Mesothelial cell of epicardium (in vitro differentiated cells): Measurements from ENCODE around the gene CTSW. TPM values are rescaled to one million over a fixed set of nuclear protein-coding genes. Genes with fewer than 3 reads are reported as not detected.
"Not testable (repeated sequence)": the region's sequence is repeated elsewhere in the genome, so short reads cannot be mapped to it uniquely, and the experiment has no call there.

Experiments
- DNase-seq, 2 experiments: peaks; one replicate each; pipeline ENCODE4 v3.0.0; 2021; ENCODE audit warnings: low spot score in 2 of 2; ENCODE audit not compliant: unreplicated experiment in 2 of 2
- H3K27ac Mint-ChIP-seq: 2 replicates; pipeline ENCODE4 v1.8.0; 2021; ENCODE audit warnings: mixed read lengths
- H3K27me3 Mint-ChIP-seq: 2 replicates; pipeline ENCODE4 v1.8.0; 2021; ENCODE audit warnings: low read depth, mixed read lengths
- H3K36me3 Mint-ChIP-seq: 2 replicates; pipeline ENCODE4 v1.8.0; 2021; ENCODE audit warnings: mixed read lengths
- H3K4me1 Mint-ChIP-seq: 2 replicates; pipeline ENCODE4 v1.8.0; 2021; ENCODE audit warnings: mixed read lengths
- H3K4me3 Mint-ChIP-seq: 2 replicates; pipeline ENCODE4 v1.8.0; 2021; ENCODE audit warnings: mild to moderate bottlenecking, moderate library complexity, mixed read lengths
- H3K9me3 Mint-ChIP-seq: 2 replicates; pipeline ENCODE4 v1.8.0; 2021; ENCODE audit warnings: mixed read lengths
- CTCF ChIP-seq: fragments of 200-600 bp; sonication (generic); IDR thresholded peaks from one replicate; pipeline ENCODE4 v1.5.0; 2021; ENCODE audit warnings: antibody characterized with exemption; ENCODE audit not compliant: unreplicated experiment
- total RNA-seq: library from RNA; stranded (reverse); gene quantifications from 3 replicates; pipeline ENCODE4 v1.2.1, GENCODE V29; 2021

The CTSW gene
- total RNA-seq, 1 donor from 2014 or later = not detected

DNA sequence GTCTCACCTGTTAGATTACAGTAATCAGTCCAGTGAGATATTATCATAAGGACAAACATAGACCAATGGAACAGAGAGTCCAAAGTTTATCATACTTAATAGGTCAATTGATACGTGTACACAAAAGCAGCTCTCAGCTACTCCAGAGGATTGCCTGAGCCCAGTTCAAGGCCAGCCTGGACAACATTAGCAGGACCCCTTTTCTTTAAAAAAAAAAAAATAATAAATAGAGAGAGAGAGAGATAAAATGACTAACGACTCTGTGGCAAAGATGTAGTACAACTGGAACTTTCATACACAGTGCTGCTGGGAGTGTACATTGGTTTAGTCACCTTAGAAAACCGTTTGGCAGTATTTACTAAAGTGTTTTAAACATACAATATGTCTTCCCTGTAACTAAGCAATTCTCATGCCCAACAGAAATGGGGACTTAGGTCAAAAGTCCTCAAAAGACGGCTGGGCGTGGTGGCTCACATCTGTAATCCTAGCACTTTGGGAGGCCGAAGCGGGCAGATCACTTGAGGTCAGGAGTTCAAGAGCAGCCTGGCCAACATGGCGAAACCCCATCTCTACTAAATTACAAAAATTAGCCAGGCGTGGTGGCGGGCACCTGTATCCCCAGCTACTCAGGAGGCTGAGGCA lies 35.3 kb upstream of the CTSW start:
- H3K36me3 Mint-ChIP-seq = no peaks in the 10 kb centered on the region
- no peak overlapping the region for H3K27ac Mint-ChIP-seq
- no peaks in the 10 kb centered on the region for H3K27me3 Mint-ChIP-seq
- no peak overlapping the region for H3K4me3 Mint-ChIP-seq
- DNase-seq = no peak
- TF ChIP-seq CTCF = no peak
- peaks cover 4% of the 10 kb centered on the region for H3K4me1 Mint-ChIP-seq
- no peaks in the 10 kb centered on the region for H3K9me3 Mint-ChIP-seq

- H3K4me1 Mint-ChIP-seq = peaks cover 4% of the 10 kb centered on the region
- DNase-seq = no peak
- H3K27me3 Mint-ChIP-seq = no peaks in the 10 kb centered on the region
- H3K9me3 Mint-ChIP-seq = no peaks in the 10 kb centered on the region
- H3K27ac Mint-ChIP-seq = no peak overlapping the region
- peaks cover 12% of the 10 kb centered on the region for H3K36me3 Mint-ChIP-seq
- TF ChIP-seq CTCF = no peak
- H3K4me3 Mint-ChIP-seq = no peak overlapping the region
Observed at GRCh38 chr11:65847746-65848145, 31.9 kb upstream of the CTSW start.

DNA sequence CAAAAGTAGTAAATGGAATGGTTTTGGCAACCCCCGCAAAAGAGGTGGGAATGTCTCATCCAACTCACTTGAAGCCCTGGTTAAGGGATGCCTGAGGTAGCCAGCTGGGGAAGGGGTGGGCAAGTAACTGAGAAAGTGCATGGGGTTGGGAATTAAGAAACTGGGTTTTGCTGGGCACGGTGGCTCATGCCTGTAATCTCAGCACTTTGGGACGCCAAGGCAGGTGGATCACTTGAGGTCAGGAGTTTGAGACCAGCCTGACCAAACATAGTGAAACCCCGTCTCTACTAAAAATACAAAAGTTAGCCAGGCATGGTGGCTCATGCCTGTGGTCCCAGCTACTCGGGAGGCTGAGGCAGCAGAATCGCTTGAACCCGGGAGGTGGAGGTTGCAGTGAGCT lies 30.9 kb upstream of the CTSW start:
- not testable (repeated sequence) for H3K4me1 Mint-ChIP-seq, H3K4me3 Mint-ChIP-seq, H3K27ac Mint-ChIP-seq, DNase-seq, H3K27me3 Mint-ChIP-seq, H3K9me3 Mint-ChIP-seq
- peaks cover 17% of the 10 kb centered on the region for H3K36me3 Mint-ChIP-seq

GRCh38 chr11:65849366-65849765 lies 30.3 kb upstream of the CTSW start:
- H3K4me1 Mint-ChIP-seq = no peaks in the 10 kb centered on the region

GRCh38 chr11:65849771-65850216 lies 29.8 kb upstream of the CTSW start:
- DNase-seq = no peak
- Mint-ChIP-seq H3K9me3 (no peaks in the 10 kb centered on the region), H3K4me1 (peaks cover 2% of the 10 kb centered on the region), H3K36me3 (peaks cover 26% of the 10 kb centered on the region), H3K27me3 (no peaks in the 10 kb centered on the region), H3K27ac (no peak overlapping the region), H3K4me3 (no peak overlapping the region)
- no peak for TF ChIP-seq CTCF

More at GRCh38 chr11:65849366-65849765, 30.3 kb upstream of the CTSW start:
- no peak for TF ChIP-seq CTCF
- DNase-seq = no peak
- H3K27ac Mint-ChIP-seq = no peak overlapping the region
- H3K27me3 Mint-ChIP-seq = no peaks in the 10 kb centered on the region
- peaks cover 22% of the 10 kb centered on the region for H3K36me3 Mint-ChIP-seq
- no peak overlapping the region for H3K4me3 Mint-ChIP-seq
- no peaks in the 10 kb centered on the region for H3K9me3 Mint-ChIP-seq

- Mint-ChIP-seq H3K27ac (no peak overlapping the region), H3K9me3 (no peaks in the 10 kb centered on the region), H3K27me3 (no peaks in the 10 kb centered on the region), H3K4me3 (no peak overlapping the region), H3K4me1 (peaks cover 3% of the 10 kb centered on the region), H3K36me3 (peaks cover 31% of the 10 kb centered on the region)
- no peak for TF ChIP-seq CTCF
- no peak for DNase-seq
Observed at GRCh38 chr11:65850217-65851082, 29.2 kb upstream of the CTSW start.
